Activated B cell treated with CpG ODN at 0.5 μM for 24 hours (primary cell): ENCODE data around the gene IMP3. TPM values are rescaled to one million over a fixed set of nuclear protein-coding genes. Genes with fewer than 3 reads are reported as not detected.

Experiments used
- ATAC-seq: fragments of 200-7000 bp; cut with Tn5 transposase; one replicate; pipeline ENCODE4 v1.10.0; 2021; ENCODE audit warnings: low read depth, mild to moderate bottlenecking, moderate library complexity
- CTCF ChIA-PET: fragments of 350-600 bp; sonication (Branson Sonifier 250); formaldehyde crosslinking; loops from one replicate; lab custom pipeline; 2021; ENCODE audit warnings: antibody characterized with exemption; lab: Charles Lee
- POLR2A ChIA-PET: fragments of 350-600 bp; sonication (Branson Sonifier 250); formaldehyde crosslinking; loops from one replicate; lab custom pipeline; 2021; ENCODE audit warnings: antibody characterized with exemption; lab: Charles Lee
- DNase-seq: peaks from one replicate; pipeline ENCODE4 v3.0.0; 2022
- H3K27ac Mint-ChIP-seq: one replicate; pipeline ENCODE4 v1.8.0; 2020; ENCODE audit warnings: mixed read lengths
- H3K27me3 Mint-ChIP-seq: one replicate; pipeline ENCODE4 v1.8.0; 2021; ENCODE audit warnings: mixed read lengths
- H3K36me3 Mint-ChIP-seq: one replicate; pipeline ENCODE4 v1.8.0; 2021; ENCODE audit warnings: low read depth, mixed read lengths
- H3K4me1 Mint-ChIP-seq: one replicate; pipeline ENCODE4 v1.8.0; 2021; ENCODE audit warnings: mixed read lengths
- H3K4me3 Mint-ChIP-seq: one replicate; pipeline ENCODE4 v1.8.0; 2020; ENCODE audit warnings: mild to moderate bottlenecking, mixed read lengths
- H3K9me3 Mint-ChIP-seq: one replicate; pipeline ENCODE4 v1.8.0; 2020; ENCODE audit warnings: mixed read lengths
- intact Hi-C: fragments of 100-400 bp; cut with micrococcal nuclease; formaldehyde crosslinking; loops from one replicate; pipeline ENCODE4 v1.15.1; 2024
- total RNA-seq: library from RNA; stranded (reverse); gene quantifications from 2 replicates; pipeline ENCODE4 v1.2.3, GENCODE V29; 2022
- TF ChIP-seq, protein P1 (sequence below): fragments of 200-600 bp; IDR thresholded peaks from one replicate; pipeline ENCODE4 v1.8.0; 2022; ENCODE audit warnings: antibody characterized with exemption, mild to moderate bottlenecking

The IMP3 gene
- total RNA-seq, 1 donor from 2014 or later = 65.6 TPM

DNA sequence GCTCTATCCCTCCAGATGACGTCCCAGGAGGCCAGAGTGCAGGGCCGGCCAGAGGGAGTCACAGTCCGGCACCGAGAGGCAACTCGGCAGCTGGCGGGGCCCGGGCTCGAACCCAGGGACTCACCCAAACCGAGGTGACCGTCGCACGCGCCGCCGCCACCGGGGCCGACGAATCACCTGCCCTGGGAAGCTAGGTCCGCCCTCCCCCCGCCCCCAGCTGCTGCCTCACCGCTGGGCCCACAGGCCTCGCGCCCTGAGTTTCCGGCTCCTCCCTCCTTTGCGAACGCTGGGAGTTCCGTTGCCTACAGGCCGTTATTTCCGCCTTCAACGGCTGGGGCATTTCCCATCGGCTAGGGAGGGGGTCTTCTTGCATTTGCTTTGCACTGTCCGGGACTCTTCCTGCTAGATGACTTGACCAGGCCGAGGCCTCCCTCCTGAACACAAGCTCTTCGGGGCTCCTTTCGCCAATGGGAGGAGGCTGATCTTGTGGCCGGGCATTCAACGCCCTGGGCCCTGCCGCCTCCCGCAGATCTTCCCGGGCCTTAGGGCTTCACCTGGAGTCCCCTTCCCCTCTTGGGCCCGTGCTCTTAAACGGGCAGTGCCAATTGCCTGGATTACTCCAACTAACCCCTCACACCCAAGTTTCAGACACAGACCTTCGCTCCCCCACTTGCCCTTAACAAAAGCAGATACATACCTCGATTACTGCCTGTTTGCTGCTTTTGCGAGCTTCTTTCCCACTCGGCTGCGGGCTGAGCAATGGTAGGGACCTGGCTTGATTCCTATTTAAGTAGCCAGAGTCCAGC, 14.3 kb downstream of the IMP3 start, which contains the start of gene SNUPN:
Gene SNUPN, minus strand, starts transcription at position 184 of the 806 bp plus-strand sequence. CDS start 4,674 bp downstream, outside the sequence.
- H3K36me3 Mint-ChIP-seq = peaks cover 10% of the 10 kb centered on the region
- DNase-seq = peak; percentile 78
- CTCF ChIA-PET = interaction anchor here (0.6 to 1.6 kb wide), 6 partner anchors 13 to 258 kb away, joined by 3 to 10 read pairs (median 3); partner anchors contain the start of genes IMP3, MAN2C1 and SNX33
- ATAC-seq = peak; percentile 93
- no peaks in the 10 kb centered on the region for H3K27me3 Mint-ChIP-seq
- peaks cover 19% of the 10 kb centered on the region for H3K4me1 Mint-ChIP-seq
- no peaks in the 10 kb centered on the region for H3K9me3 Mint-ChIP-seq
- POLR2A ChIA-PET = interaction anchor here (0.6 to 6.2 kb wide), 15 partner anchors 14 to 942 kb away, joined by 3 to 164 read pairs (median 4); partner anchors contain the start of genes IMP3, MAN2C1, PTPN9 and SIN3A
- intact Hi-C loops = loop anchor here (1.0 kb wide), 4 partner anchors 15 to 174 kb away; partner anchors contain the start of genes IMP3, PTPN9 and SIN3A
- peak within 1 kb of the TSS; percentile 96 for H3K4me3 Mint-ChIP-seq
- TF ChIP-seq, protein P1, sequence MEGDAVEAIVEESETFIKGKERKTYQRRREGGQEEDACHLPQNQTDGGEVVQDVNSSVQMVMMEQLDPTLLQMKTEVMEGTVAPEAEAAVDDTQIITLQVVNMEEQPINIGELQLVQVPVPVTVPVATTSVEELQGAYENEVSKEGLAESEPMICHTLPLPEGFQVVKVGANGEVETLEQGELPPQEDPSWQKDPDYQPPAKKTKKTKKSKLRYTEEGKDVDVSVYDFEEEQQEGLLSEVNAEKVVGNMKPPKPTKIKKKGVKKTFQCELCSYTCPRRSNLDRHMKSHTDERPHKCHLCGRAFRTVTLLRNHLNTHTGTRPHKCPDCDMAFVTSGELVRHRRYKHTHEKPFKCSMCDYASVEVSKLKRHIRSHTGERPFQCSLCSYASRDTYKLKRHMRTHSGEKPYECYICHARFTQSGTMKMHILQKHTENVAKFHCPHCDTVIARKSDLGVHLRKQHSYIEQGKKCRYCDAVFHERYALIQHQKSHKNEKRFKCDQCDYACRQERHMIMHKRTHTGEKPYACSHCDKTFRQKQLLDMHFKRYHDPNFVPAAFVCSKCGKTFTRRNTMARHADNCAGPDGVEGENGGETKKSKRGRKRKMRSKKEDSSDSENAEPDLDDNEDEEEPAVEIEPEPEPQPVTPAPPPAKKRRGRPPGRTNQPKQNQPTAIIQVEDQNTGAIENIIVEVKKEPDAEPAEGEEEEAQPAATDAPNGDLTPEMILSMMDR = no peak
- H3K27ac Mint-ChIP-seq = peak within 1 kb of the TSS; percentile 98

DNA sequence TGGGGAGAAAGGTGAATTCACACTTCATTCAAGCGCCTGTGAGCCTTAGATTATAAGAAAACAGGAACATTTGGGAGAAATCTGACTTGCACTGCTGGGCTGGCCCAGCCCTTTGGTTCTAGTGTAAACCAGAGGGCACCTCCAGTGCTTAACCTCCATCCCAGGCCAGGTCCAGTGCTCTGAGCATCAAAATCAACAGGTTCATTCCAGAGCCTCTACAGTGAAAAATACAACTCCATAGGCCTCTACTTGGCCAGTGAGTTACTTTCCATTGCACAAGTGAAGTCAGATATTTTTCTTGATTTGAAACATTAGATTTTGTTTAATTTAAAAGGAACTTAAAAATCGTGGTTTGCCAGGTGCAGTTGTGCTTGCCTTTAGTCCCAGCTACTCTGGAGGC, 17.5 kb downstream of the IMP3 start:
- H3K36me3 Mint-ChIP-seq = peaks cover 34% of the 10 kb centered on the region
- ATAC-seq = no peak
- no peak for DNase-seq
- CTCF ChIA-PET = no interaction called here
- H3K27ac Mint-ChIP-seq = no peak overlapping the region
- intact Hi-C loops = no loop called here
- peaks cover 19% of the 10 kb centered on the region for H3K4me1 Mint-ChIP-seq
- no peak overlapping the region for H3K4me3 Mint-ChIP-seq
- TF ChIP-seq, protein P1 = no peak
- no peaks in the 10 kb centered on the region for H3K27me3 Mint-ChIP-seq
- no peaks in the 10 kb centered on the region for H3K9me3 Mint-ChIP-seq
- POLR2A ChIA-PET = no interaction called here

DNA sequence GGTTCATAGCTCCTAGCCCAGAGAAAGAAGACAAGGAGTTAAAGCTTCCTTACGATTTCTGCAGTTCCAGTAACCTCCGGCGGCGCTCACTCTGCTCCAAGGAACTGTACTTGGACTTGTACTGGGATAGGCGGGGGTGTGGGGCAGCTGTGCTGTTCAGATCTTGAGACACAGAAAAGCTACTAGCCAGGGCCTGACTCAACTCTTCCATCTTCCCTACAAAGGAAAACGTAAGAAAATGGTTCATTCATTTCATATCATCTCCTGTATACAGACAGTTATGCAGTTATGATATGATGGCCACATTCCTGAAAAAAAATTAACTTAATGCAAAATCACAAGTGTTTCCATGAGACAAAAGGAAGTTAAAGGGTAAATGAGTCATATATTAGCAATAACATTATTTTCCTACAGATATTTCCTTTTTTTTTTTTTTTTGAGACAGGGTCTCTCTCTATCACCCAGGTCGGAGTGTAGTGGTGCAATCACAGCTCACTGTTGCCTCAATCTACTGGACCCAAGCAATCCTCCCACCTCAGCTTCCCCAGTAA, 19.1 kb downstream of the IMP3 start:
- DNase-seq = no peak
- intact Hi-C loops = no loop called here
- H3K27me3 Mint-ChIP-seq = no peaks in the 10 kb centered on the region
- peaks cover 48% of the 10 kb centered on the region for H3K36me3 Mint-ChIP-seq
- CTCF ChIA-PET = interaction anchor here (0.7 kb wide), 1 partner anchor 253 kb away, joined by 4 read pairs; no protein-coding TSS in a partner anchor
- no peak for ATAC-seq
- peaks cover 14% of the 10 kb centered on the region for H3K4me1 Mint-ChIP-seq
- H3K27ac Mint-ChIP-seq = no peak overlapping the region
- POLR2A ChIA-PET = no interaction called here
- H3K4me3 Mint-ChIP-seq = no peak overlapping the region
- TF ChIP-seq, protein P1 = no peak
- H3K9me3 Mint-ChIP-seq = no peaks in the 10 kb centered on the region

DNA sequence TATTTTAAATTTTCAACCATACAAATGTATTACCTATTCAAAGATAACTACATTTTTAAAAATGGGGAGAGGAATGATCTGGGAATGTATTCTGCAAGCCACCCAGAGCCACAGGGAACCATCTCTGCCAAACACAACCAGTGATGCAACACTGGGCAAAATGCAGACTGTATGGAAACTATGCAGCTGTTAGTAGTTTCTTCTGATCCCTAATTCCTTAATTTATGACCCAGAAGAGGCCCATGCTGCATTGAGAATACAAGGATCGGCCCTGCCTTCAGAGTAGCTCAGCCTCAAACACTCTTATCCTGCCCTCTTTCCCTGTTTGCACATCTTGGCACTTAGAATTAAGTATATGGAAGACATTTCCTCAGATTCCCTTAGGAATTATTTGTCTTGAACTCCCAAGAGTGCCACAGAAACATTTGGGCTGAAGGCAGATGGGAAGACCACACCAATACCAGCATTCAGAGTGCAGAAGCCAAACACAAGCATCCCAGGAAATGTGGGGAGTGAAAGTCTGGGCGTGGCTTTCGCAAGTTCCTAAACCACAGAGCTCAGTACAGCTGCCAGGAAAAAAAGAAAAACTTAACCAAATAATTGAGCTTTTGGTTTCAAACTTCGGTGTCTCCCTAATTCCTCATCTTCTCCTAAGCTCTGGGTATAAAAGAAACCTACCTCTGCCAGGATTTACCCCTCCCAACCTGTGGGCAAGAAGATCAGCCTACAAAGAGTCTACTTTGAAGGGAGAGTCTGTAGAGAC, 19.8 kb downstream of the IMP3 start:
- CTCF ChIA-PET = interaction anchor here (0.7 kb wide), 1 partner anchor 252 kb away, joined by 4 read pairs; no protein-coding TSS in a partner anchor
- ATAC-seq (no peak), DNase-seq (no peak)
- Mint-ChIP-seq H3K36me3 (peaks cover 47% of the 10 kb centered on the region), H3K4me1 (peaks cover 8% of the 10 kb centered on the region), H3K9me3 (no peaks in the 10 kb centered on the region), H3K27ac (no peak overlapping the region), H3K27me3 (no peaks in the 10 kb centered on the region), H3K4me3 (no peak overlapping the region)
- intact Hi-C loops = no loop called here
- POLR2A ChIA-PET = no interaction called here
- TF ChIP-seq, protein P1 = no peak
